ENCODE results near the gene RORB.

GRCh38 chr9:74674077-74674476 is 176.9 kb downstream of the RORB start:
- TF ChIP-seq CTCF (IDR thresholded peaks at IDR 0.05) (no peak), POLR2A (IDR thresholded peaks at IDR 0.05; ENCODE audit: low read depth) (no peak)
